Kidney capillary endothelial cell (primary cell): ENCODE data around the gene DNAJC1.
"Not testable (repeated sequence)": the region's sequence is repeated elsewhere in the genome, so short reads cannot be mapped to it uniquely, and the experiment has no call there.

Source experiments
- DNase-seq: peaks from one replicate; pipeline ENCODE4 v3.0.0-alpha.2; 2018; ENCODE audit warnings: low spot score

Gene DNAJC1

GRCh38 chr10:21826725-21827124 lies 176.8 kb downstream of the DNAJC1 start:
- no peak for DNase-seq

GRCh38 chr10:21825345-21825744 lies 178.2 kb downstream of the DNAJC1 start:
- no peak for DNase-seq

- DNase-seq: no peak
These were observed 179.1 kb downstream of the DNAJC1 start for GRCh38 chr10:21824409-21824808.

GRCh38 chr10:21823617-21824016 lies 179.9 kb downstream of the DNAJC1 start:
- no peak for DNase-seq

- DNase-seq: not testable (repeated sequence)
These were observed 181.3 kb downstream of the DNAJC1 start for GRCh38 chr10:21822273-21822672.

GRCh38 chr10:21820952-21821351 lies 182.6 kb downstream of the DNAJC1 start:
- no peak for DNase-seq

GRCh38 chr10:21818416-21818815 lies 185.1 kb downstream of the DNAJC1 start:
- DNase-seq: not testable (repeated sequence)

- DNase-seq: no peak
These were observed 188.7 kb downstream of the DNAJC1 start for GRCh38 chr10:21814866-21815265.

- peak; percentile 13 for DNase-seq
These were observed 189.6 kb downstream of the DNAJC1 start for GRCh38 chr10:21813946-21814345.

GRCh38 chr10:21811245-21811585 lies 192.3 kb downstream of the DNAJC1 start:
- no peak for DNase-seq

GRCh38 chr10:21810582-21811244 lies 192.8 kb downstream of the DNAJC1 start:
- no peak for DNase-seq

- no peak for DNase-seq
These were observed 195.0 kb downstream of the DNAJC1 start for GRCh38 chr10:21808550-21808949.

GRCh38 chr10:21807180-21807579 lies 196.3 kb downstream of the DNAJC1 start:
- no peak for DNase-seq

- DNase-seq: no peak
These were observed 200.2 kb downstream of the DNAJC1 start for GRCh38 chr10:21803374-21803773.

GRCh38 chr10:21801609-21802008 lies 201.9 kb downstream of the DNAJC1 start:
- no peak for DNase-seq

GRCh38 chr10:21797984-21798765 lies 205.4 kb downstream of the DNAJC1 start:
- peak; percentile 5 for DNase-seq

GRCh38 chr10:21797533-21797932 lies 206.0 kb downstream of the DNAJC1 start:
- no peak for DNase-seq

GRCh38 chr10:21791276-21791675 lies 212.3 kb downstream of the DNAJC1 start:
- DNase-seq: no peak

- DNase-seq: no peak
These were observed 226.6 kb downstream of the DNAJC1 start for GRCh38 chr10:21776883-21777282.

GRCh38 chr10:21771219-21771618 lies 232.3 kb downstream of the DNAJC1 start:
- no peak for DNase-seq

- DNase-seq: no peak
These were observed 234.5 kb downstream of the DNAJC1 start for GRCh38 chr10:21769041-21769440.

- DNase-seq: no peak
These were observed 238.9 kb downstream of the DNAJC1 start for GRCh38 chr10:21764466-21765189.

GRCh38 chr10:21760332-21760731 lies 243.2 kb downstream of the DNAJC1 start:
- DNase-seq: no peak
